Loucy (cell line): ENCODE data around the gene KCNQ5.

Experiments used
- H2AFZ ChIP-seq: fragments of 200-600 bp; sonication (generic); 2 replicates; pipeline ENCODE4 v1.6.0; 2016; ENCODE audit warnings: antibody characterized with exemption, mild to moderate bottlenecking, low read length, moderate library complexity
- H3F3A ChIP-seq: fragments of 200-600 bp; 2 replicates; pipeline ENCODE4 v1.6.0; 2016; ENCODE audit warnings: antibody characterized with exemption, low read depth, mild to moderate bottlenecking
- H3K27me3 ChIP-seq: fragments of 200-600 bp; sonication (generic); 2 replicates; pipeline ENCODE4 v1.6.1; 2014; ENCODE audit warnings: low read length, mild to moderate bottlenecking; ENCODE audit not compliant: insufficient read depth, poor library complexity, severe bottlenecking
- H3K36me3 ChIP-seq: fragments of 200-600 bp; sonication (generic); 2 replicates; pipeline ENCODE4 v1.6.1; 2016; ENCODE audit warnings: low read length; ENCODE audit not compliant: insufficient read depth
- H3K4me1 ChIP-seq: fragments of 200-600 bp; sonication (generic); 2 replicates; pipeline ENCODE4 v1.5.1; 2014; ENCODE audit warnings: low read length, mild to moderate bottlenecking; ENCODE audit not compliant: insufficient read depth, poor library complexity, severe bottlenecking
- H3K4me2 ChIP-seq: fragments of 200-600 bp; sonication (generic); 2 replicates; pipeline ENCODE4 v1.6.0; 2014; ENCODE audit warnings: antibody characterized with exemption, low read length, low read depth, mild to moderate bottlenecking; ENCODE audit not compliant: poor library complexity, severe bottlenecking
- H3K4me3 ChIP-seq: fragments of 200-600 bp; sonication (generic); 2 replicates; pipeline ENCODE4 v1.5.1; 2014; ENCODE audit warnings: low read length, mild to moderate bottlenecking, mixed read lengths; ENCODE audit not compliant: poor library complexity, severe bottlenecking
- H3K79me2 ChIP-seq: fragments of 200-600 bp; sonication (generic); 2 replicates; pipeline ENCODE4 v1.6.1; 2014; ENCODE audit warnings: low read length; ENCODE audit not compliant: insufficient read depth
- H3K9ac ChIP-seq: fragments of 200-600 bp; sonication (generic); 2 replicates; pipeline ENCODE4 v1.6.0; 2014; ENCODE audit warnings: mild to moderate bottlenecking, low read depth, low read length, moderate library complexity; ENCODE audit not compliant: poor library complexity, severe bottlenecking
- H3K9me2 ChIP-seq: fragments of 200-600 bp; sonication (generic); replicated peaks from 2 replicates; pipeline ENCODE4 v1.6.1; 2016; ENCODE audit warnings: low read depth, low read length, mixed read lengths
- H3K9me3 ChIP-seq: fragments of 200-600 bp; sonication (generic); 2 replicates; pipeline ENCODE4 v1.6.1; 2014; ENCODE audit warnings: mild to moderate bottlenecking, antibody characterized with exemption, low read length, low read depth; ENCODE audit not compliant: insufficient read depth
- H4K20me1 ChIP-seq: fragments of 200-600 bp; sonication (generic); 2 replicates; pipeline ENCODE4 v1.6.0; 2014; ENCODE audit warnings: antibody characterized with exemption, low read length, mild to moderate bottlenecking; ENCODE audit not compliant: insufficient read depth, poor library complexity, severe bottlenecking
- CTCF ChIP-seq: fragments of 200-600 bp; sonication (generic); conservative IDR thresholded peaks from 2 replicates; pipeline ENCODE4 v1.5.1; 2014; ENCODE audit warnings: mild to moderate bottlenecking, antibody characterized with exemption, low read length
- EZH2phosphoT487 ChIP-seq: fragments of 200-600 bp; IDR thresholded peaks from 2 replicates; pipeline ENCODE4 v1.6.1; 2018; ENCODE audit warnings: antibody characterized with exemption, mild to moderate bottlenecking, moderate library complexity, borderline replicate concordance

KCNQ5 gene

DNA sequence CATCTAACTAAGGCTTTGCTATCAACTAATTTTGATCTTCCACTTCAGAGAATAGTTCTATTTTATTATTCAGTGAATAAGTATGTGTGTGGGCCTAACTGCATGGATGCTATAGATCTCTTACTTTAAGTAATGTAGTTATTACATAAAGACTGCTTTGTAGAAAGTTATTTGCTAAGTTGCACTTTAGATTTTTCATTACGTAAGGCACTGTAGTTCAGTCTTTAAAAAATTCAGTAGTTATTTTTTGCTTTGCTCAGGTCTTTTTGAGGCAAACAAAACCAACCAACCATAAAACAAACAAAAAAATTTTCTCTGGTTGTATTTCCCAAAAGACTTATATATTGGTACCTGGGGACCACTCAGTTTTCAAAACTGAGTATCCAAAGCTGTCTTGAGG lies 53.0 kb downstream of the KCNQ5 start:
- Histone ChIP-seq H3K79me2 (no peaks in the 10 kb centered on the region), H3K27me3 (no peaks in the 10 kb centered on the region), H3K9me2 (no peaks in the 10 kb centered on the region), H2AFZ (no peak overlapping the region), H3K9ac (no peak overlapping the region), H3K36me3 (no peaks in the 10 kb centered on the region), H3K9me3 (no peaks in the 10 kb centered on the region), H3K4me3 (no peak overlapping the region), H3K4me1 (no peaks in the 10 kb centered on the region), H3F3A (no peaks in the 10 kb centered on the region), H3K4me2 (no peak overlapping the region), H4K20me1 (no peaks in the 10 kb centered on the region)
- TF ChIP-seq CTCF, result no peak
- TF ChIP-seq EZH2phosphoT487, result no peak

DNA sequence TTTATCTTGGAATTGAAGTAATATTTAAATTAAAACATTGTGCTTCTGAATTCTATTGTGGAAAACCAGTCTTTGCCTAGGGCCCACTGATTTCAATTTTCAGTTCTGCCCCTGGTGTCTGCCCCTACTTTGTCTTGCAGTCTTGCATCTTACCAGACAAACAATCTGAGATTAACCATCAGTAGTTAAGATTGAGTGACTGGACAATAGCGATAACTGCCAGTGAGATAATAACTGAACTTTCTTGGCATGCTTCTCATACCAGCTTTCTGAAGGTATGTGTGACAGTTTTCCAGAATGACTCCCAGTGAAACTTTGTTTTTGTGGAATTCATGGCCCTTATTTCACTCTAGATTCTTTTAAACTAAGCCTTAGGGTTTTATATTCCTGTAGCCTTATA lies 53.5 kb downstream of the KCNQ5 start:
- H3K4me3 ChIP-seq, result no peak overlapping the region
- H3K4me2 ChIP-seq, result no peak overlapping the region
- H3K9me2 ChIP-seq, result no peaks in the 10 kb centered on the region
- no peak overlapping the region for H3K9ac ChIP-seq
- no peaks in the 10 kb centered on the region for H3K79me2 ChIP-seq
- H3K36me3 ChIP-seq, result no peaks in the 10 kb centered on the region
- H3K4me1 ChIP-seq, result no peaks in the 10 kb centered on the region
- no peaks in the 10 kb centered on the region for H3K9me3 ChIP-seq
- H3K27me3 ChIP-seq, result no peaks in the 10 kb centered on the region
- no peak overlapping the region for H2AFZ ChIP-seq
- H3F3A ChIP-seq, result no peaks in the 10 kb centered on the region
- TF ChIP-seq EZH2phosphoT487, result no peak
- no peak for TF ChIP-seq CTCF
- no peaks in the 10 kb centered on the region for H4K20me1 ChIP-seq

- Histone ChIP-seq H3K4me2 (no peak overlapping the region), H3K79me2 (no peaks in the 10 kb centered on the region), H3F3A (no peaks in the 10 kb centered on the region), H2AFZ (no peak overlapping the region), H4K20me1 (no peaks in the 10 kb centered on the region), H3K4me3 (no peak overlapping the region), H3K36me3 (no peaks in the 10 kb centered on the region), H3K27me3 (no peaks in the 10 kb centered on the region), H3K4me1 (no peaks in the 10 kb centered on the region), H3K9ac (no peak overlapping the region), H3K9me2 (no peaks in the 10 kb centered on the region), H3K9me3 (no peaks in the 10 kb centered on the region)
- TF ChIP-seq EZH2phosphoT487 (no peak), CTCF (no peak)
Observed at GRCh38 chr6:72676995-72677394, 55.1 kb downstream of the KCNQ5 start.
